Measurements from ENCODE around the gene VSIG4.
"Not testable (repeated sequence)": the region's sequence is repeated elsewhere in the genome, so short reads cannot be mapped to it uniquely, and the experiment has no call there.

The VSIG4 gene

GRCh38 chrX:66039944-66040343, at the start of gene VSIG4:
Gene VSIG4, minus strand, starts transcription at chrX:66040080. Its CDS starts 82 bp downstream, at chrX:66039998.
- H3K36me3 Mint-ChIP-seq (ENCODE audit: low read depth) = no peaks in the 10 kb centered on the region

DNA sequence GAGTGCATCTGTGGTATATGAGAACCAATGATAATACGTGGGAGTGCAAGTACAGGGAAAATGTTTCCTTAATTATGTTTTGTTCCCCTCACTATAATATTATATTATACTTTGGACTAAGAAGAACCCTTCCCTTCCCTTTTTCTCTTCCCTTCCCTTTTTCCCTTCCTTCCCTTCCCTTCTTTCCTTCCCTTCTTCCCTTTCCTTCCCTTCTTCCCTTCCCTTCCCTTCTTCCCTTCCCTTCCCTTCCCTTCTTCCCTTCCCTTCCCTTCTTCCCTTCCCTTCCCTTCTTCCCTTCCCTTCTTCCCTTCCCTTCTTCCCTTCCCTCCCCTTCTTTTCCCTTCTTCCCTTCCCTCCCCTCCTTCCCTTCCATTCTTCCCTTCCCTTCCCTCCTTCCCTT, 36.9 kb upstream of the VSIG4 start:
- Mint-ChIP-seq H3K27ac (no peak overlapping the region), H3K4me1 (no peaks in the 10 kb centered on the region), H3K4me3 (no peak overlapping the region), H3K36me3 (ENCODE audit: low read depth) (no peaks in the 10 kb centered on the region), H3K9me3 (peaks cover 19% of the 10 kb centered on the region), H3K27me3 (ENCODE audit: low read depth) (no peaks in the 10 kb centered on the region)
- no peak for TF ChIP-seq CTCF (IDR thresholded peaks at IDR 0.05; ENCODE audit: unreplicated experiment in 3 of 3)

More at GRCh38 chrX:66039944-66040343, at the start of gene VSIG4:
- no peaks in the 10 kb centered on the region for H3K4me1 Mint-ChIP-seq
- TF ChIP-seq CTCF (IDR thresholded peaks at IDR 0.05; ENCODE audit: unreplicated experiment in 3 of 3) = no peak
- no peaks in the 10 kb centered on the region for H3K9me3 Mint-ChIP-seq
- no peak within 1 kb of the TSS for H3K4me3 Mint-ChIP-seq
- no peaks in the 10 kb centered on the region for H3K27me3 Mint-ChIP-seq (ENCODE audit: low read depth)
- no peak within 1 kb of the TSS for H3K27ac Mint-ChIP-seq

GRCh38 chrX:66074920-66075879, 35.3 kb upstream of the VSIG4 start:
- peaks cover 19% of the 10 kb centered on the region for H3K9me3 Mint-ChIP-seq
- no peaks in the 10 kb centered on the region for H3K4me1 Mint-ChIP-seq
- H3K4me3 Mint-ChIP-seq = no peak overlapping the region
- no peak for TF ChIP-seq CTCF (IDR thresholded peaks at IDR 0.05; ENCODE audit: unreplicated experiment in 3 of 3)
- H3K27me3 Mint-ChIP-seq (ENCODE audit: low read depth) = no peaks in the 10 kb centered on the region
- H3K36me3 Mint-ChIP-seq (ENCODE audit: low read depth) = no peaks in the 10 kb centered on the region
- no peak overlapping the region for H3K27ac Mint-ChIP-seq

DNA sequence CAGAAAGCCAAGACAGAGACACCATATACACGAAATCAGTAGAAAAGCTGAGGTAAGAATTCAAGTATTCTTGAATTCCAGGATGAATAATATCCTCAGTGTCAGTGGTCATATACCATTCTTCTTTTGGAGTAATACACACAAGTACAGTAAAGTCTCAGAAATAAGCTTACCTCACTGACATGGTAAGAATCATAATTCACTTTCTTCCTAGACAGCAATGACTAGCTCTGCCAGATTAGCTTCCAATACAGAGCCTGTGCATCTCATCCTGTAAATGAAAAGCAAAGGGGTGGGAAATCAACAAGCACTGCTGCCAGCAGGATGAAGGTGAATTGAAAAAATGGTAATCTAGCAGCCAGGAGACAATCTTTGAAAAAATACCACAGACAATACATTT, 31.2 kb upstream of the VSIG4 start:
- Mint-ChIP-seq H3K4me3 (no peak overlapping the region), H3K9me3 (peaks cover 15% of the 10 kb centered on the region), H3K4me1 (no peaks in the 10 kb centered on the region), H3K27ac (no peak overlapping the region), H3K36me3 (ENCODE audit: low read depth) (no peaks in the 10 kb centered on the region), H3K27me3 (ENCODE audit: low read depth) (no peaks in the 10 kb centered on the region)
- no peak for TF ChIP-seq CTCF (IDR thresholded peaks at IDR 0.05; ENCODE audit: unreplicated experiment in 3 of 3)

DNA sequence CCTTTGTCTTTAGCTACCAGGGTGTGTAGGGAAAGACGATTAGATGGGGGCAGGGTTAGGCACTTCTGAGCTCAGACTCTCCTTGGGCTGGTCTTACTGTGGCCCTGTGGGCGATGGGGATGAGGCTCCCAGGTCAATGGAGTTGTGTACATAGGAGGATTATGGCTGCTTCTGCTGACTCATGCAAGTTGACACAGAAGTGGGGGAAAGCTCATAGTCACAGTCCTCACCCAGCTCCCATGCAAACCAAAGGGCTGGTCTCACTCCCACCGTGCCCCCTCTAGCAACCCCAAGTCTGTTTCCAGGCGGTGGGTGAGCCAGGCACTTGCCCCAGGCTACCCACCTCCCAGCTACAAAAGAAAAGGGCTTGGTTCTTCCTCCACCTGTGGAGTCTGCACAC, 24.4 kb upstream of the VSIG4 start:
- H3K9me3 Mint-ChIP-seq = peaks cover 7% of the 10 kb centered on the region
- H3K4me3 Mint-ChIP-seq = no peak overlapping the region
- no peaks in the 10 kb centered on the region for H3K27me3 Mint-ChIP-seq (ENCODE audit: low read depth)
- TF ChIP-seq CTCF (IDR thresholded peaks at IDR 0.05; ENCODE audit: unreplicated experiment in 3 of 3) = no peak
- no peaks in the 10 kb centered on the region for H3K4me1 Mint-ChIP-seq
- no peak overlapping the region for H3K27ac Mint-ChIP-seq
- H3K36me3 Mint-ChIP-seq (ENCODE audit: low read depth) = no peaks in the 10 kb centered on the region

- H3K9me3 Mint-ChIP-seq; H3K36me3 Mint-ChIP-seq (ENCODE audit: low read depth); H3K4me1 Mint-ChIP-seq; H3K27me3 Mint-ChIP-seq (ENCODE audit: low read depth); H3K27ac Mint-ChIP-seq; H3K4me3 Mint-ChIP-seq: not testable (repeated sequence)
Measured at GRCh38 chrX:66057019-66057418, 17.1 kb upstream of the VSIG4 start.

All from nephron (organoid).